ENCODE data around the gene CAVIN4.

Gene CAVIN4, protein sequence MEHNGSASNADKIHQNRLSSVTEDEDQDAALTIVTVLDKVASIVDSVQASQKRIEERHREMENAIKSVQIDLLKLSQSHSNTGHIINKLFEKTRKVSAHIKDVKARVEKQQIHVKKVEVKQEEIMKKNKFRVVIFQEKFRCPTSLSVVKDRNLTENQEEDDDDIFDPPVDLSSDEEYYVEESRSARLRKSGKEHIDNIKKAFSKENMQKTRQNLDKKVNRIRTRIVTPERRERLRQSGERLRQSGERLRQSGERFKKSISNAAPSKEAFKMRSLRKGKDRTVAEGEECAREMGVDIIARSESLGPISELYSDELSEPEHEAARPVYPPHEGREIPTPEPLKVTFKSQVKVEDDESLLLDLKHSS

DNA sequence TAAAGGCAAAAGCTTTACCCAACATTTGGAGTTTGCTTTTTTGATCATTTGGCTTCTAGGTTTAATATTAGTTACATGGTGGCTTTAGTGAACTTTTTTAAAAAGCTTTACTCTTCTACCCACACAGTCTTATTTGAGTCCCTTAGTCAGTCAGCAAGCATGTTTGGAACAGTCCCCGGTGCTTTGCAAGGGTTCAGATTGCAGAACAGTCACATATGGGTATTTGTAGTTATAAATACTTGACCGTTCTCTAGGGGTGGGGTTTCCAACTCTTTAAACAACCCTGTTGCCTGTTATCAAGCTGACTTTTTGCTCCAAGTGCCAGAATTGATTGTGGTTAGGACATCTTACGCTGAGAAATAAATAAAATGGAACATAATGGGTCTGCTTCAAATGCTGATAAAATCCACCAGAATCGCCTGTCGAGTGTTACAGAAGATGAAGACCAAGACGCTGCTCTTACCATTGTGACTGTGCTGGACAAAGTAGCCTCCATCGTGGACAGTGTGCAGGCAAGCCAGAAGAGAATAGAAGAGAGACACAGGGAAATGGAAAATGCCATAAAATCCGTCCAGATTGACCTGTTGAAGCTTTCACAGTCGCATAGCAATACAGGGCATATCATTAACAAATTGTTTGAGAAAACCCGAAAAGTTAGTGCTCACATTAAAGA lies at the start of gene CAVIN4:
TSS of gene CAVIN4 (plus strand) at position 304 of the 673 bp plus-strand sequence. CDS start at position 369, 65 bp downstream.
- TF ChIP-seq CTCF (IDR thresholded peaks at IDR 0.05; ENCODE audit: low read depth, low read length, missing control alignments) = no peak
- H3K4me3 ChIP-seq (ENCODE audit: low read depth, low read length) = no peak within 1 kb of the TSS
- DNase-seq (ENCODE audit: low read depth) = no peak

DNA sequence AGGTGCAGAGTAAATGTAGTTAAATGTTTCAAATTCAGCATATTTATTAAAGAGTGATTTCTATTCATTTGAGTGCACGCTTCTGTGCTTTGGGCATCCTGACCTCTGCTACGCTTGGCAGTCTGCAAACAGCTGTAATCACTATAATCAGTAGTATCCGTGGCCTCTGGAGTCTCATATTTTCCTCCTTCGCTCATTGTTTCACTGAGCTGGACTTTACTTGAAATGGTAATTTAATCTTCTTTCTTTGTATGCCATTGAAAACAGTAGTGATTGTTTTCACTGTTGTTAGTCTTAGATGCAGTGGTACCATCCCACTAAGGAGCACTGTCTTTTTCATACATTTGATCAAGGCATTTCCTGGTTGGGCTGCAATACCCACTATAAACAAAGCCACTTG lies 43.5 kb upstream of the CAVIN4 start:
- TF ChIP-seq CTCF (IDR thresholded peaks at IDR 0.05; ENCODE audit: low read depth, low read length, missing control alignments) = no peak
- DNase-seq (ENCODE audit: low read depth) = no peak
- no peak overlapping the region for H3K4me3 ChIP-seq (ENCODE audit: low read depth, low read length)

- no peak overlapping the region for H3K4me3 ChIP-seq (ENCODE audit: low read depth, low read length)
- TF ChIP-seq CTCF (IDR thresholded peaks at IDR 0.05; ENCODE audit: low read depth, low read length, missing control alignments) = no peak
These were observed 37.6 kb upstream of the CAVIN4 start for GRCh38 chr9:100540327-100540726.

GRCh38 chr9:100549048-100549447 lies 28.8 kb upstream of the CAVIN4 start:
- no peak for TF ChIP-seq CTCF (IDR thresholded peaks at IDR 0.05; ENCODE audit: low read depth, low read length, missing control alignments)
- H3K4me3 ChIP-seq (ENCODE audit: low read depth, low read length) = no peak overlapping the region
- no peak for DNase-seq (ENCODE audit: low read depth)

More at GRCh38 chr9:100540327-100540726, 37.6 kb upstream of the CAVIN4 start:
- no peak for DNase-seq (ENCODE audit: low read depth)

DNA sequence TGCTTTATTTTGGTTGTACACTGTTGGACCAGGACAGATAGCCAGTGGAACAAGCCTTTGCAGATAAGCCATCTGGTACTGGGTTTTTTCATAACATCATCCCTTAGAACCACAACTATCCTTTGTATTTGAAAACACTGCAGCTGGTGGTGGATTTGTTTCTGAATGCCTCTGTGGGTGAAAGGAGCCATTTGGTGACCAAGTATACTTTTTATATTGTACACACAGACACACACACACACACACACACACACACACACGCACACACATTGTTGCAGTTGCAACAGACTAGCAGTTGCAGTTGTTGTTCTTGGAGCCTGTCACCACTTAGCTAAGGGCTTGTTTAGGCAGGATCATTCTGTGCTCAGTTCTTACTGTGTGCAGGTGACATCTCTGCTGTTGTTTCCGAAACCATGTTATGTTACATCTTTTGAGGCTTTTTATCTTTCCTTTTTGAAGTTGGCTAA lies 22.9 kb upstream of the CAVIN4 start:
- no peak for TF ChIP-seq CTCF (IDR thresholded peaks at IDR 0.05; ENCODE audit: low read depth, low read length, missing control alignments)
- no peak for DNase-seq (ENCODE audit: low read depth)
- H3K4me3 ChIP-seq (ENCODE audit: low read depth, low read length) = no peak overlapping the region

- DNase-seq (ENCODE audit: low read depth) = no peak
- TF ChIP-seq CTCF (IDR thresholded peaks at IDR 0.05; ENCODE audit: low read depth, low read length, missing control alignments) = no peak
- H3K4me3 ChIP-seq (ENCODE audit: low read depth, low read length) = no peak overlapping the region
These were observed 22.4 kb upstream of the CAVIN4 start for GRCh38 chr9:100555471-100555870.
